Sigmoid colon (tissue), 4 donors: ENCODE data around the gene EPHA10.

Source experiments
- CTCF ChIP-seq, 4 experiments: fragments of 450-650 bp in 3 of 4; fragments of 200-600 bp in 1 of 4; IDR thresholded peaks; one replicate each; pipeline ENCODE4 v1.5.1; 2016 to 2019; ENCODE audit warnings: antibody characterized with exemption in 4 of 4, mild to moderate bottlenecking in 3 of 4, moderate library complexity in 2 of 4
- POLR2A ChIP-seq, 2 donors: fragments of 450-650 bp; IDR thresholded peaks; one replicate each; pipeline ENCODE4 v1.6.1; 2016; ENCODE audit warnings: antibody characterized with exemption in 2 of 2, mild to moderate bottlenecking in 2 of 2, moderate library complexity in 2 of 2
- POLR2AphosphoS5 ChIP-seq, 4 donors: sonication (generic); formaldehyde crosslinking; IDR thresholded peaks; one replicate each; pipeline ENCODE4 v1.6.1; 2017; ENCODE audit warnings: antibody characterized with exemption in 4 of 4

- TF ChIP-seq CTCF (IDR thresholded peaks at IDR 0.05) (no peak), POLR2AphosphoS5 (IDR thresholded peaks at IDR 0.05) (no peak), POLR2A (IDR thresholded peaks at IDR 0.05) (no peak)
Measured at GRCh38 chr1:37723072-37723389, 41.9 kb downstream of the EPHA10 start.
